Ovary (tissue), 3 donors: ENCODE results near the gene SFTPD.

ENCODE experiments used
- CTCF ChIP-seq, 3 donors: fragments of 450-650 bp in 2 of 3; fragments of 200-600 bp in 1 of 3; IDR thresholded peaks; one replicate each; pipeline versions ENCODE4 v1.5.1 to v1.8.0; 2016 to 2022; ENCODE audit warnings: antibody characterized with exemption in 3 of 3, mild to moderate bottlenecking in 1 of 3
- EP300 ChIP-seq: sonication (generic); formaldehyde crosslinking; IDR thresholded peaks from one replicate; pipeline ENCODE4 v1.6.1; 2017; ENCODE audit warnings: antibody characterized with exemption
- donor health status: DM: no; HTN: no; CAD: no.

- TF ChIP-seq EP300 (no peak), CTCF (IDR thresholded peaks at IDR 0.05) (no peak)
Measured at GRCh38 chr10:79905322-79906314, 43.3 kb downstream of the SFTPD start.
